CMK (cell line): ENCODE data around the gene XPO6.
A peak's percentile ranks its signal among the peaks of the same experiment; 100 is the strongest.

Experiments used
- DNase-seq: peaks from one replicate; pipeline ENCODE4 v3.0.0-alpha.2; 2010; ENCODE audit warnings: low read depth

The XPO6 gene

GRCh38 chr16:28208131-28208530 lies 3.6 kb downstream of the XPO6 start:
- DNase-seq, result no peak

- no peak for DNase-seq
These were observed 4.4 kb downstream of the XPO6 start for GRCh38 chr16:28207399-28207798.

- DNase-seq, result no peak
These were observed 5.8 kb downstream of the XPO6 start for GRCh38 chr16:28205974-28206373.

- no peak for DNase-seq
These were observed 6.5 kb downstream of the XPO6 start for GRCh38 chr16:28205117-28205899.

- no peak for DNase-seq
These were observed 7.1 kb downstream of the XPO6 start for GRCh38 chr16:28204622-28205021.

GRCh38 chr16:28204204-28204603 lies 7.6 kb downstream of the XPO6 start:
- DNase-seq, result no peak

GRCh38 chr16:28202147-28202746 lies 9.5 kb downstream of the XPO6 start:
- DNase-seq, result no peak

GRCh38 chr16:28200661-28201060 lies 11.1 kb downstream of the XPO6 start:
- DNase-seq, result no peak

- no peak for DNase-seq
These were observed 15.3 kb downstream of the XPO6 start for GRCh38 chr16:28196387-28196987.

- DNase-seq, result no peak
These were observed 15.9 kb downstream of the XPO6 start for GRCh38 chr16:28195859-28196258.

GRCh38 chr16:28193530-28194423 lies 18.0 kb downstream of the XPO6 start:
- no peak for DNase-seq

- DNase-seq, result peak; percentile 40
These were observed 18.8 kb downstream of the XPO6 start for GRCh38 chr16:28192806-28193529.

GRCh38 chr16:28191364-28191960 lies 20.3 kb downstream of the XPO6 start:
- no peak for DNase-seq

GRCh38 chr16:28189245-28189644 lies 22.5 kb downstream of the XPO6 start:
- no peak for DNase-seq

GRCh38 chr16:28188085-28188916 lies 23.5 kb downstream of the XPO6 start:
- DNase-seq, result no peak

GRCh38 chr16:28187595-28188004 lies 24.2 kb downstream of the XPO6 start:
- DNase-seq, result no peak

GRCh38 chr16:28186752-28187151 lies 25.0 kb downstream of the XPO6 start:
- no peak for DNase-seq

- no peak for DNase-seq
These were observed 26.1 kb downstream of the XPO6 start for GRCh38 chr16:28185696-28186095.

- DNase-seq, result no peak
These were observed 27.1 kb downstream of the XPO6 start for GRCh38 chr16:28184625-28185024.

GRCh38 chr16:28183930-28184329 lies 27.8 kb downstream of the XPO6 start:
- DNase-seq, result no peak
